Type B pancreatic cell (in vitro differentiated cells): ENCODE results near the gene EFEMP2. TPM values are rescaled to one million over a fixed set of nuclear protein-coding genes. Genes with fewer than 3 reads are reported as not detected.

Source experiments
- DNase-seq: peaks from one replicate; pipeline ENCODE4 v3.0.0; 2021; ENCODE audit warnings: mixed read lengths; ENCODE audit not compliant: unreplicated experiment; ENCODE audit errors: extremely low spot score
- H3K27ac Mint-ChIP-seq: 2 replicates; pipeline ENCODE4 v1.8.0; 2021; ENCODE audit warnings: mild to moderate bottlenecking, mixed read lengths
- H3K27me3 Mint-ChIP-seq: 2 replicates; pipeline ENCODE4 v1.8.0; 2021; ENCODE audit warnings: mixed read lengths
- H3K36me3 Mint-ChIP-seq: 2 replicates; pipeline ENCODE4 v1.8.0; 2021; ENCODE audit warnings: mixed read lengths
- H3K4me1 Mint-ChIP-seq: one replicate; pipeline ENCODE4 v1.8.0; 2021; ENCODE audit warnings: mixed read lengths; ENCODE audit not compliant: unreplicated experiment
- H3K4me3 Mint-ChIP-seq: 2 replicates; pipeline ENCODE4 v1.8.0; 2021; ENCODE audit warnings: mild to moderate bottlenecking, mixed read lengths
- H3K9me3 Mint-ChIP-seq: 2 replicates; pipeline ENCODE4 v1.8.0; 2021; ENCODE audit warnings: mixed read lengths
- CTCF ChIP-seq: fragments of 200-600 bp; sonication (generic); conservative IDR thresholded peaks from 2 replicates; pipeline ENCODE4 v1.5.0; 2021; ENCODE audit warnings: antibody characterized with exemption, mild to moderate bottlenecking
- total RNA-seq: library from RNA; stranded (reverse); gene quantifications from 2 replicates; pipeline ENCODE4 v1.2.1, GENCODE V29; 2021; ENCODE audit warnings: low replicate concordance

EFEMP2 gene
- total RNA-seq, 1 donor from 2014 or later: 24.5 TPM

DNA sequence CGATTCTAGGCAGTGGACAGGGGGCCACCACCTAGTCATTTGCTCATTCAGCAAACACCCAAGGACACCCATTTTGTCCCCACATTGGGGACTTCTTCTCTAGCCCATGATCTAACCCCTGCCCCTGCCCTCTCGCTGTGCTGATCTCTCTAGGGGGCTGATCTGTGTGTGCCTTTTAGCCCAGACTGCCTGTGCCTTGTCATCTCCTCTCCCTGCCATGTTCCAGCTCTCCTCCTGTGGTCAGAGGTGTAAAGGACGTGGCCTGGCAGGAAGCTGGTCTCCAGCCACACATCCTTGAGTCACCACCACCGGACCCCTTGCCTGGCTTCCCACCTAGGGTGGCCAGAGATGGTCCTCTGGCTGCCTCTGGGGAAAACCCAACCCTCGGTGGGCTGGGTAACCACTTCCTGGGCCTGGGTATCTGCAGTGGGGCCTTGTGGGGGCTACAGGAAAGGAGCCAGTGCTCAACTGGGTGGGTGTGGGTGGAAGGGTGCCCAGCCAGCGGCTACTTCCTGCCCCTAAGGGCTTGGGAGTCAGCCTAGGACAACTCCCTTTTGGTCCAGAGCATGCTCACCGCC is 8.3 kb upstream of the EFEMP2 start:
- no peak overlapping the region for H3K4me3 Mint-ChIP-seq
- H3K9me3 Mint-ChIP-seq: no peaks in the 10 kb centered on the region
- no peak for DNase-seq
- peaks cover 5% of the 10 kb centered on the region for H3K36me3 Mint-ChIP-seq
- no peak overlapping the region for H3K27ac Mint-ChIP-seq
- H3K27me3 Mint-ChIP-seq: no peaks in the 10 kb centered on the region
- TF ChIP-seq CTCF: no peak
- H3K4me1 Mint-ChIP-seq: peaks cover 5% of the 10 kb centered on the region

DNA sequence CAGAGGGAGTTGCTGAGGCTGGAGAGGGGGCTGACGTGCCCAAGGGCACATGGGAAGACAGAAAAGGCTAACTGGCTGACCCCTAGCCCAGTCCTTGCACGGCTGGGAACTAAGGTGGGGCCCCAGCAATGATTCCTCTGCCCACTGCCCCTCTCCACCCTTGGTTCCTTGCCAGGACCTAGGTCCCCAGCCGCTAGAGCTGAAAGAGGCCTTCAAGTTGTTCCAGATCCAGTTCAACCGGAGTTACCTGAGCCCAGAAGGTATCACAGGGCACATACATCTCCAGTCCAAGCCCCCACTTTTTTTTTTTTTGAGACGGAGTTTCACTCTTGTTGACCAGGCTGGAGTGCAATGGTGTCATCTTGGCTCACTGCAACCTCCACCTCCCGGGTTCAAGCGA is 7.4 kb upstream of the EFEMP2 start:
- peaks cover 5% of the 10 kb centered on the region for H3K4me1 Mint-ChIP-seq
- H3K4me3 Mint-ChIP-seq: no peak overlapping the region
- no peak overlapping the region for H3K27ac Mint-ChIP-seq
- H3K9me3 Mint-ChIP-seq: no peaks in the 10 kb centered on the region
- no peak for DNase-seq
- TF ChIP-seq CTCF: no peak
- H3K36me3 Mint-ChIP-seq: peaks cover 5% of the 10 kb centered on the region
- no peaks in the 10 kb centered on the region for H3K27me3 Mint-ChIP-seq

- H3K27ac Mint-ChIP-seq: no peak within 1 kb of the TSS
- DNase-seq: no peak
- H3K27me3 Mint-ChIP-seq: no peaks in the 10 kb centered on the region
- H3K36me3 Mint-ChIP-seq: peaks cover 3% of the 10 kb centered on the region
- H3K4me3 Mint-ChIP-seq: no peak within 1 kb of the TSS
- H3K4me1 Mint-ChIP-seq: peaks cover 3% of the 10 kb centered on the region
- no peak for TF ChIP-seq CTCF
- no peaks in the 10 kb centered on the region for H3K9me3 Mint-ChIP-seq
These were observed 7.0 kb upstream of the EFEMP2 start, which contains the start of gene CTSW for GRCh38 chr11:65879617-65880016. Gene CTSW (plus strand): TSS chr11:65879837. CDS start chr11:65879855, 18 bp downstream.

DNA sequence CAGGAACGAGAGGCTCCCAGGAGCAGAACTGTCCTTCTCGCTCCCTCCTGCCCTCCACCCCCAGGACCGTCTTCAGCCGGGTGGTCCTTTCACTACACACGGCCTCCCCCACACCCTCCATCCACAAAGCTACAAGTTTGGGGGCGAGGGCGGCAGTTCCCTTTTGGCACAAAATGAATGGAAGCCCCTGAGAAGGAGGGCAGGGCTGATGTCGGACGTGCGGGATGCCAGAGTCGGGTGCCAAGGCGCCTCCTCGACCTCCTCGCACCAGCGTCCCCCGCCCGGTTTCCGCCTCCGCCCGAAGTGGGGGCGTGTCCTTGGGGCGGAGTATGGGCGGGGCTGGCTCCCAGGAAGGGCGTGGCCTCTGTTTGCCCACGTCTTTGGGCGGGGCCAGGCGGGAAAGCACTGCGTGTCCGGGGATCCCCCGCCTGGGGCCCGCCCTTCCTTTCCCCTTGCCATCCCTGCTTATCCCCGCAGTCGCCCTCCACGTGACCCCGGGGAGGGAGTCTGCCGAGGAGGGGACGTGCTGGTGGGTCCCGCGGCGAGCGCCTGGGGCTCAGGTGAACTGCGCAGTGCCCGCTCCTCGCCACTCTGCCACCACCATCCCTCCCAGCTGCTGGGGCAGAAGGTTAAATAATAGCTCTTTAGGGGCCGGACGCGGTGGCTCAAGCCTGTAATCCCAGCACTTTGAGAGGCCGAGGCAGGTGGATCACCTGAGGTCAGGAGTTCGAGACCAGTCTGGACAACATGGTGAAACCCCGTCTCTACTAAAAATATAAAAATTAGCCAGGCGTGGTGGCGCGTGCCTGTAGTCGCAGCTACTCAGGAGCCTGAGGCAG is 937 bp upstream of the EFEMP2 start:
- no peaks in the 10 kb centered on the region for H3K9me3 Mint-ChIP-seq
- peaks cover 5% of the 10 kb centered on the region for H3K27me3 Mint-ChIP-seq
- peak overlapping the region; percentile 88 for H3K27ac Mint-ChIP-seq
- DNase-seq: peak; percentile 96
- no peaks in the 10 kb centered on the region for H3K36me3 Mint-ChIP-seq
- TF ChIP-seq CTCF: no peak
- H3K4me1 Mint-ChIP-seq: peaks cover 4% of the 10 kb centered on the region
- peak overlapping the region; percentile 94 for H3K4me3 Mint-ChIP-seq

DNA sequence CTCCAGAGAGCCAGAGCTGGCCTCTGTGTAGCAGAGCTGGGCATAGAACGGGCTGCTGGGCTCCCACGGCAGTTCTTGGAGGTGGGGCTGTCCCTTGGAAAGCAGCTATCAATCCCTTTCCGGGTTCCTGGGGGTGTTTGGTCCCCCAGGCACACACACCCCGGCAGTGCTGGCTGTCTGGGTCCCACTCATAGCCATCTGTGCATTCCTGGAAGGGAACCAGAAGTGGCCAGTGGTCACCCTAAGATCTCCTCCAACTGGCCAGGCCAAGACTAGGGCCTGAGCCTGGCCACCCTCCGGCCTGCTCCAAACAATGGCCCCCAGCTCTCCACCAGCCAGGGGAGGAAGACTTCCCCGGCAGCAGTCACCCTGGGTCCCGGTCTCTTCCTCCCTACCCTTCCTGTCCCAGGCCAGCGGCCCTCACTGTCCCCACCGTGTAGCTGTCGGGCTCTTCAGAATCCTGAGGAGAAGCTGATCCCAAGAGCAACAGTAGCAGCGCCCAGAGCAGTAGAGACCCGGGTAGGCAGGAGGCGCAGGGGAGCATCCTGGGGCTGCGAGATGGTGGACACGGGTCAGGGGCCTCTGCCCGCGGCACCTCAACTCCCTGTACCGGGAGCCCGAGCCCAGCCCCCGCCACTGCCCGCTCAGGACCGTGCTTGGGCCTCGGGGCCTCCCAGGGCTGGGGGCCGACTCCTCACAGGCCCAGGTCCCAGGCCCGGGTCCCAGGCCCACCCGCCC is 620 bp downstream of the EFEMP2 start:
- H3K27ac Mint-ChIP-seq: peak overlapping the region; percentile 43
- no peak for TF ChIP-seq CTCF
- H3K27me3 Mint-ChIP-seq: peaks cover 5% of the 10 kb centered on the region
- H3K4me1 Mint-ChIP-seq: peaks cover 12% of the 10 kb centered on the region
- no peak for DNase-seq
- no peaks in the 10 kb centered on the region for H3K9me3 Mint-ChIP-seq
- peak overlapping the region; percentile 69 for H3K4me3 Mint-ChIP-seq
- H3K36me3 Mint-ChIP-seq: no peaks in the 10 kb centered on the region
